GM20000 (cell line): ENCODE measurements around the gene PDZRN3.

Experiments used
- DNase-seq: peaks from one replicate; pipeline ENCODE4 v3.0.0; 2012; ENCODE audit warnings: low spot score
- TF ChIP-seq, protein P1 (sequence below): IDR thresholded peaks from 2 replicates; pipeline ENCODE4 v1.5.1; 2012; ENCODE audit warnings: mild to moderate bottlenecking, control low read depth; ENCODE audit errors: extremely low read depth, missing control alignments

Gene PDZRN3

DNA sequence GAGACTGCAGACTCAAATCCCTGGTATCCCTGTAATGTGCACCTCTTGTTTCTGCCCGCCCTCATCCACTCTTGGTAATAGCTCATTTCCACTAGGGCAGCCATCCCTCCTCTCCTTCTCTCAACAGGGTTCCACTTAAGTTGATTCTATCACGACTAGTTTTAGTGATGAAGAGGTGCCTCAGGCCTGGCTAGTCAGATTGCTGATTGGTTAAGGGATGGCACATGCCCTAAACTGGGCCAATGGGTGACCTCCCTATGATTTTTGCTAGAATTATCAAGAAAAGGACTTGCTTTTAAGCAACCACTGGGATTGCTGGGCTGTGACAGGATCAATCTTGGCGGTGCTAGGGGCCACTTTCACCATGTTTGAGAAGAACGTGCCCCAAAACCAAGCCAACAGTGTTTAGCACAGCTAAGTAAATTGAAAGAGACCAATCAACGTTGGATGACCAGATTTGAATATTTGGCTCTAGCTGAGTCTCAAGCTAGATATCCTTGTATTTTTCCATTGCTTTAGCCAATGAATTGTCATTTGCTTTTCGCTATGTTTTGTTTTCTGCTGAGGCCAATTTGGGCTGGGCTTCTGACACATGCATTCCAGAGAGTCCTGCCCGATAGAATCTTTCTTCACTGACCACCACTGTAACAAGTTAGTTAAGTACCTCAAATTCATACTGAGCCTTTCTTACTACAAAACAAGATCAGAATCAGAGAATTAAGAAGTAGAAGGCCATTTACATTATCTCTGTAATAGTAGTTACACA is 131.0 kb downstream of the PDZRN3 start:
- TF ChIP-seq, protein P1, sequence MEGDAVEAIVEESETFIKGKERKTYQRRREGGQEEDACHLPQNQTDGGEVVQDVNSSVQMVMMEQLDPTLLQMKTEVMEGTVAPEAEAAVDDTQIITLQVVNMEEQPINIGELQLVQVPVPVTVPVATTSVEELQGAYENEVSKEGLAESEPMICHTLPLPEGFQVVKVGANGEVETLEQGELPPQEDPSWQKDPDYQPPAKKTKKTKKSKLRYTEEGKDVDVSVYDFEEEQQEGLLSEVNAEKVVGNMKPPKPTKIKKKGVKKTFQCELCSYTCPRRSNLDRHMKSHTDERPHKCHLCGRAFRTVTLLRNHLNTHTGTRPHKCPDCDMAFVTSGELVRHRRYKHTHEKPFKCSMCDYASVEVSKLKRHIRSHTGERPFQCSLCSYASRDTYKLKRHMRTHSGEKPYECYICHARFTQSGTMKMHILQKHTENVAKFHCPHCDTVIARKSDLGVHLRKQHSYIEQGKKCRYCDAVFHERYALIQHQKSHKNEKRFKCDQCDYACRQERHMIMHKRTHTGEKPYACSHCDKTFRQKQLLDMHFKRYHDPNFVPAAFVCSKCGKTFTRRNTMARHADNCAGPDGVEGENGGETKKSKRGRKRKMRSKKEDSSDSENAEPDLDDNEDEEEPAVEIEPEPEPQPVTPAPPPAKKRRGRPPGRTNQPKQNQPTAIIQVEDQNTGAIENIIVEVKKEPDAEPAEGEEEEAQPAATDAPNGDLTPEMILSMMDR = no peak
- DNase-seq = no peak

DNA sequence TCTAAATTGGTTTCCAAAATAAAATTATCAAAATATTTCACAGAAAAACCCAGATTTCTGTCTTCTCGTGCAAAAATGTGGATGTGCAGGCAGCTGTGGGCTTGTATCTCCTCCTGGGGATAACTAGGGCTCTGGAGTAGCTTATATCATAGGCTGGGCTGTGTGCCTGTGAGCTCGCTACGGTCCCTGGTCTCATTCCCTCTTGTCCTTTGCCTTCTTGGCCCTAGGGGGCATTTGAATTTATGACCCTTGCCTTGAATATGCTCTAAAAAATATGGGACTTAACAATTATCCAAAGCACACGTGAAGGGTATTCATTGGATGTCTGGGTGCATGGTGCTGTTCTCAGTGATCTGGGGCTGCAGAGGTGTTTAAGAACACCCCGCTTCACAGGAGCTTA is 132.6 kb downstream of the PDZRN3 start:
- TF ChIP-seq, protein P1 = no peak
- no peak for DNase-seq

DNA sequence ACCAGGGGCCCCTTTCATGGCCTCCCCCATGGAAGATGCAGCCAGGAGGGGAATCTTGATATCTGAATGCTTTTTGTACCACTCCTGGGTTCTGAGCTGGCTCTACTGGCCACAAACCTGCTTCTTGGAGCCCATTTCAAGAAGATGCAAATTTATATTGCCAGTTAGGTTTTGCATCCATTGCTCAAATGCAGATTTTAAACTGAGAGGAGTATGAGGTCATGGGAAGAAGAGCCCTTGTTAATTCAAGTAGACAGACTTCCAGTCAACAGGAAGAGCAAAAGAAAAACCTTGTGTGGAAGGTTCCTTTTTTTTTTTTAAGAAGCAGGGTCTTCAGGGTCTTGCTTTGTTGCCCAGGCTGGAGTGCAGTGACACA is 133.5 kb downstream of the PDZRN3 start:
- TF ChIP-seq, protein P1 = no peak
- DNase-seq = no peak

DNA sequence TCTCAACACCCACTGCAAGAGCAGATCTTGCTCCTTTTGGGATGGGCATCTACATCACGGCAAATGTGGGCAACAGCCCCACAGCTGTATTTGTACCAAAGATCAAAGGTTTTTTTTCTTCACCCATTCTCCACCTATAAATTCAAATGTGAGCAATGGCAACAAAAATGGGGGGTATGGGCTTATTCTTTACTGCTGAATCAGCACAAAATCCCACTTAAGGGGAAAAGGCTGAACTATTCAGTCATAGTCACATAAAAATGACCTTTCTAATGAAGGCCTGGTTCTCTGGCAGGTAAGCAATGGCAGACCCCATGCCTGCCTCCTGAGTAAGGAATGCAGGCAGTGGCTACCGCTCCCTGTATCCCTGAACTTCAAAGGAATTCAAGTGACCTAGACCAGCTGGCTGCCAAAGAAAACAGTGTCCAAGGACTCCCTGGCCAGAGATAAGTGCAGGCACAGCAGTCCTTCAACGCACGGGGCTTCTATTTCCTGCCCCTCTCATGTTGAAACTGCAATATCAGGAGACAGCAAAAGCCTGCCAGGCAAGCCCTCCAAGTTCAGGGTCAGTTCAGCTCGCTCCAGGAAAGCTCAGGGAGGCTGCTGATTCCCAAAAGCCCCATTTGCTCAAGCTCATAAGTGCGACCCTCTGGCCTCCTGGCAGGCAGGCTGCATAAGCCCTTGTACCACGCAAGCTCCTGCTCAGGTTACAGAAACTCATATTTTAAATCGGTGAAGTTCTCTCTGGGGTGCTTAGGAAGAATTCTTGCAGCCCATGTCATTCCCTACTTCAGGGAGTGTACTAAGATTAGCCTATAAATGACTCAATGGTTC is 134.1 kb downstream of the PDZRN3 start:
- TF ChIP-seq, protein P1 = no peak
- DNase-seq = no peak

DNA sequence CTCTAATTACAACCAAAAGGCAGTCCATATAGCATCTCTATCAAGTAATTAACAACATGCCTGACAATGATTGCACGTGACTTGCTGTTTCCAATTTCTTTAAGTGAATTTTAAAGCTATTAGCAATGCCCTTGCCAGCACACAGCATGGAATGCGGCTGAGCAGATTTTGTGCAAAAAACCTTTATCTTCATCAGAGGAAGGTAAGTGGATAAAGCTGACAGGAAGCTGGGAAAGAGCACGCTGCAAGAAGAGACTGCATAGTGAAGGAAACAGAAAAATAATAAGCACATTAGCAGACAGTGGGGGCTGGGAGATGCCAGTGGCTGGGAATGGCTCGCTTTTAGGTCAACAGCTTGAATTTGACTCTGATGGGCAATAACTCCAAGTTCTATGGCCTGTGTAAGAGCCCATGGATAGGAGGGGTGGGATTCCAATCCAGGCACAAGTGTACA is 138.8 kb downstream of the PDZRN3 start:
- DNase-seq = no peak
- TF ChIP-seq, protein P1 = no peak

DNA sequence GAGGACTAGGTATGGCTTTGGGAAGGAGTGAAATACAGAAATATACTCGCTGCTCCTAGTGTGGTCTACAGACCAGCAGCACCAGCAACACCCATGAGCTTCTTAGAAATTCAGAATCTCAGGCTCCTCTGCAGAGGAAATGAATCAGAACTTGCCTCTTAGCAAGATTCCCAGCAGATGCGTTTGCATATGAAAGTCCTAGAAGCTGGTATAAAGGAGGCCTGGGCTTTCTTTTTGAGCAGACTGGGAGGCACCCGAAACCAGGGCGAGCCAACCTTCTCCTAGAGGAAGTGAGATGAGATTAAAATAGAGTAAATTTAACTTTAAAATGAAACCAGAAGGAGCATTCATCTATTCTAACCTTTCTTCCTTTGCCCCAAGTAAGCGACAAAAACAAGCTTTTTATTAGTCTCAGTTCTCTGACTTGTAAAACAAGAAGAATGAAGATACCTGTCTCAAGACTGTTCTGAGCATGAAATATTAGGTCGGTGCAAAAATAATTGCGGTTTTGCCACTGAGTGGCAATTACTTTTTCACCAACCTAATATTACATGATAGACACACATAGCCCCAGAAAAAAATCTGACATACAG is 140.0 kb downstream of the PDZRN3 start:
- TF ChIP-seq, protein P1 = no peak
- peak; percentile 27 for DNase-seq

DNA sequence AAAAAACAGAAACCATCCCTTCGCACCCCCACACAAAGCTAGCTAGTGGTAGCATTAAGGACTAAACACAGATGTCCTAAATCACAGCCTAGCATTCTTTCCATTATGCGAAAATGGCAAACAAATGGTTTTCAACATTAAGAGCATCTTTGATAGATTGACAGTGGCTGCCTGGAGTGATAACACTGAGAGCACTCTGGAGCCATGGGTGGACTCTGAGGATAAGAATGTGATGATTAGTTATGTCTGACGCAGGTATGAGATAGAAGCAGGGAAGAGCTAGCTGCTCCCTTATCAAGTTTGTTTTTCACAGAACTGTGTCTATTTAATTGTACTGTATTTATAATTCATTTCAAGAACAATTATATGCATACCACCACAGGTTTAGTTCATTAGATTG is 142.9 kb downstream of the PDZRN3 start:
- TF ChIP-seq, protein P1 = no peak

More for the DNA sequence above, 142.9 kb downstream of the PDZRN3 start:
- DNase-seq = no peak
